Trophoblast cell (in vitro differentiated cells and primary cell): ENCODE data around the gene PCYT2.
"Not testable (repeated sequence)": the region's sequence is repeated elsewhere in the genome, so short reads cannot be mapped to it uniquely, and the experiment has no call there.

ENCODE experiments used
- DNase-seq, 2 donors: peaks; one replicate each; pipeline ENCODE4 v3.0.0-alpha.2; 2016
- H2AFZ ChIP-seq: 2 replicates; pipeline ENCODE4 v1.6.1; 2013; ENCODE audit warnings: low read length, moderate library complexity, mild to moderate bottlenecking; ENCODE audit not compliant: insufficient read depth, poor library complexity
- H2AK5ac ChIP-seq: 2 replicates; pipeline ENCODE4 v1.6.1; 2013; ENCODE audit warnings: mild to moderate bottlenecking, low read length
- H2BK120ac ChIP-seq: 2 replicates; pipeline ENCODE4 v1.6.1; 2013; ENCODE audit warnings: low read length, mild to moderate bottlenecking, moderate library complexity; ENCODE audit not compliant: insufficient read depth, poor library complexity
- H2BK12ac ChIP-seq: 2 replicates; pipeline ENCODE4 v1.6.1; 2013; ENCODE audit warnings: mild to moderate bottlenecking, low read length, moderate library complexity
- H2BK5ac ChIP-seq: 2 replicates; pipeline ENCODE4 v1.6.1; 2013; ENCODE audit warnings: low read length, low read depth, moderate library complexity, mild to moderate bottlenecking; ENCODE audit not compliant: poor library complexity
- H3K14ac ChIP-seq: 2 replicates; pipeline ENCODE4 v1.6.1; 2013; ENCODE audit warnings: mild to moderate bottlenecking, low read length
- H3K18ac ChIP-seq: 2 replicates; pipeline ENCODE4 v1.6.1; 2013; ENCODE audit warnings: mild to moderate bottlenecking, low read length
- H3K23ac ChIP-seq: 2 replicates; pipeline ENCODE4 v1.6.1; 2013; ENCODE audit warnings: low read length
- H3K27ac ChIP-seq: 2 replicates; pipeline ENCODE4 v1.5.1; 2013; ENCODE audit warnings: low read depth, mild to moderate bottlenecking, inconsistent platforms, low read length, moderate library complexity
- H3K27me3 ChIP-seq: 2 replicates; pipeline ENCODE4 v1.6.1; 2013; ENCODE audit warnings: inconsistent platforms, mild to moderate bottlenecking, low read length, moderate library complexity; ENCODE audit not compliant: insufficient read depth
- H3K36me3 ChIP-seq, 2 experiments: 1 replicate in 1 of 2; 2 replicates in 1 of 2; pipeline ENCODE4 v1.6.1; 2013; ENCODE audit warnings: low read length in 2 of 2, mild to moderate bottlenecking in 2 of 2, moderate library complexity in 1 of 2; ENCODE audit not compliant: insufficient read depth in 2 of 2, control insufficient read depth in 1 of 2
- H3K4ac ChIP-seq: 2 replicates; pipeline ENCODE4 v1.6.1; 2013; ENCODE audit warnings: low read depth, mild to moderate bottlenecking, low read length, moderate library complexity
- H3K4me1 ChIP-seq, 2 experiments: 1 replicate in 1 of 2; 2 replicates in 1 of 2; pipeline ENCODE4 v1.6.1; 2013; ENCODE audit warnings: low read length in 2 of 2, mild to moderate bottlenecking in 2 of 2, moderate library complexity in 1 of 2; ENCODE audit not compliant: insufficient read depth in 2 of 2, control insufficient read depth in 1 of 2
- H3K4me2 ChIP-seq: 2 replicates; pipeline ENCODE4 v1.6.1; 2013; ENCODE audit warnings: inconsistent platforms, mild to moderate bottlenecking, low read length, moderate library complexity
- H3K4me3 ChIP-seq: 2 replicates; pipeline ENCODE4 v1.5.1; 2013; ENCODE audit warnings: mild to moderate bottlenecking, low read depth, low read length, inconsistent platforms
- H3K79me1 ChIP-seq: one replicate; pipeline ENCODE4 v1.6.1; 2013; ENCODE audit warnings: low read length
- H3K79me2 ChIP-seq: 2 replicates; pipeline ENCODE4 v1.6.1; 2013; ENCODE audit warnings: low read length, mild to moderate bottlenecking; ENCODE audit not compliant: control insufficient read depth, insufficient read depth, poor library complexity
- H3K9ac ChIP-seq: 2 replicates; pipeline ENCODE4 v1.6.1; 2013; ENCODE audit warnings: mild to moderate bottlenecking, low read length
- H3K9me3 ChIP-seq: 2 replicates; pipeline ENCODE4 v1.6.1; 2013; ENCODE audit warnings: low read depth, mild to moderate bottlenecking, control low read depth, inconsistent platforms, low read length; ENCODE audit not compliant: insufficient read depth
- H4K12ac ChIP-seq: 2 replicates; pipeline ENCODE4 v1.6.1; 2013; ENCODE audit warnings: low read depth, mild to moderate bottlenecking, low read length, moderate library complexity
- H4K8ac ChIP-seq: 2 replicates; pipeline ENCODE4 v1.6.1; 2013; ENCODE audit warnings: low read depth, mild to moderate bottlenecking, low read length, moderate library complexity
- H4K91ac ChIP-seq: one replicate; pipeline ENCODE4 v1.6.1; 2013; ENCODE audit warnings: low read depth, mild to moderate bottlenecking, low read length, moderate library complexity
- WGBS: extraction: QIAGEN DNeasy Blood & Tissue Kit; methylation state at CpG from one replicate; pipeline ENCODE4 v1.1.7; 2013; ENCODE audit warnings: missing lambda C conversion rate; ENCODE audit not compliant: insufficient read length, insufficient coverage; ENCODE audit errors: extremely low coverage; 5-methylcytosine and 5-hydroxymethylcytosine counted together

Gene PCYT2

DNA sequence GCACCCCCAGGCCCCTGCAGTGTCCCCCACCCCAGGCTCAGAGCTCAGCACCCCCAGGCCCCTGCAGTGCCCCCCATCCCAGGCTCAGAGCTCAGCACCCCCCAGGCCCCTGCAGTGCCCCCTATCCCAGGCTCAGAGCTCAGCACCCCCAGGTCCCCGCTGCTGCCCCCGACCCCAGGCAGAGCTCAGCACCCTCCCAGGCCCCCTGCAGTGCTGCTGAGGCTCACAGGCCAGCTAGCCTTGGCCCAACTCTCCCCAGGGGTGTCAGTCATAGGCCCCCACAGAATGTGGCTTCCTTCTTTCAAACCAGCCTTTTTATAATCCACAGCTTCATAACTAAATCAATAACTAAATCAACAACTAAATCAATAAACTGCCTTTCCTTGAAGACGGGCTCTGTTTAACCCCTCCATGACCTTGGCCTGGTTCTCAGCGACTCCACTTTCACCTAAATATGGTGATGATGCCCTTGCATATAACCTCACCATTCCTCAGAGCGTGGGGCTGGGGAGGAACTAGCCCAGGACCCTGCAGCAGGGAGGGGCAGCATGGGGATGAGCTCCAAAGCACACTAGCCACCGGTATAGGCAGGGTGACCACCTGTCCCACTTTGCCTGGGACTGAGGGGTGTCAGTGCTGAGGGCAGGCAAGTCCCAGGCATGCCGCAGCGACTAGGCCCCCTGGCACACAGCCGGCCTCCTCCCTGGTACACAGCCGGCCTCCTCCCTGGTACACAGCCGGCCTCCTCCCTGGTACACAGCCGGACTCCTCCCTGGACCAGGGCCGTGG lies 44.8 kb upstream of the PCYT2 start:
- Histone ChIP-seq H4K8ac (no peak overlapping the region), H3K79me2 (peaks cover 3% of the 10 kb centered on the region), H3K14ac (no peak overlapping the region), H3K4me1 (peaks cover 18% of the 10 kb centered on the region in 2 experiments), H4K91ac (peak overlapping the region; percentile 7), H3K18ac (peak overlapping the region; percentile 1), H3K9ac (no peak overlapping the region), H2BK5ac (no peak overlapping the region), H4K12ac (no peak overlapping the region), H3K4ac (no peak overlapping the region), H3K23ac (no peak overlapping the region), H2BK12ac (no peak overlapping the region), H2AK5ac (peak overlapping the region; percentile 3), H3K4me2 (no peak overlapping the region), H3K36me3 (peaks cover 0 to 3% of the 10 kb centered on the region in 2 experiments), H3K4me3 (no peak overlapping the region), H2AFZ (no peak overlapping the region), H3K27me3 (peaks cover 18% of the 10 kb centered on the region), H2BK120ac (no peak overlapping the region), H3K79me1 (peaks cover 13% of the 10 kb centered on the region), H3K27ac (no peak overlapping the region), H3K9me3 (no peaks in the 10 kb centered on the region)
- no CpG with 5 or more reads among the region's 13 CpGs for WGBS
- no peak for DNase-seq

DNA sequence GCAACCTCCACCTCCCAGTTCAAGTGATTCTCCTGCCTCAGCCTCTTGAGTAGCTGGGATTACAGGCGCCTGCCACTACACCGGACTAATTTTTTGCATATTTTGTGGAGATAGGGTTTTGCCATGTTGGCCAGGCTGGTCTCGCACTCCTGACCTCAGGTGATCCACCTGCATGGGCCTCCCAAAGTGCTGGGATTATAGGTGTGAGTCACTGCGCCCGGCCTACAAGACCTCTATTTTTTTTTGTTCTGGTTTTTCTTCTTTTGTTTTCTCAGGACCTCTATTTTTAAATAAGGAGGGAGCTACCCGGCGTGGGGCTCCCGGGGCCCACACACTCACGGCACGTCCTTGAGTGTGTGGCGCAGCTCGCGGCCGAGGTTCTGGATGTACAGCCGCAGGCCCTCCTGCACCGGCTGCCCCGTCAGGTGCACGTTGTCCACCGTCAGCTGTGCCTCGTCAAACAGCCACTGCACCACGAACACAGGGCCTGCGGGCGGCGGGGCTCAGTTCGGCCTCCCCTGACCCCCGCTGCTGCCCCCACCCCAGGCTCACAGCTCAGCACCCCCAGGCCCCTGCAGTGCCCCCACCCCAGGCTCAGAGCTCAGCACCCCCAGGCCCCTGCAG lies 44.0 kb upstream of the PCYT2 start:
- H3K18ac ChIP-seq, result no peak overlapping the region
- H3K4me3 ChIP-seq, result no peak overlapping the region
- no peaks in the 10 kb centered on the region for H3K9me3 ChIP-seq
- no peak overlapping the region for H3K14ac ChIP-seq
- no peak overlapping the region for H3K4ac ChIP-seq
- peaks cover 8% of the 10 kb centered on the region for H3K79me1 ChIP-seq
- H3K4me1 ChIP-seq, result peaks cover 14 to 17% of the 10 kb centered on the region in 2 experiments
- no peak overlapping the region for H4K12ac ChIP-seq
- no peak overlapping the region for H2BK5ac ChIP-seq
- no peak overlapping the region for H4K91ac ChIP-seq
- H2BK12ac ChIP-seq, result no peak overlapping the region
- peaks cover 3% of the 10 kb centered on the region for H3K79me2 ChIP-seq
- no peak overlapping the region for H4K8ac ChIP-seq
- no peak overlapping the region for H3K27ac ChIP-seq
- H3K36me3 ChIP-seq, result peaks cover 0 to 3% of the 10 kb centered on the region in 2 experiments
- no peak overlapping the region for H2AFZ ChIP-seq
- no peak overlapping the region for H3K4me2 ChIP-seq
- H3K27me3 ChIP-seq, result peaks cover 10% of the 10 kb centered on the region
- DNase-seq, result peak; percentile 57 to 66
- no peak overlapping the region for H3K23ac ChIP-seq
- H2AK5ac ChIP-seq, result no peak overlapping the region
- no peak overlapping the region for H2BK120ac ChIP-seq
- WGBS, result no CpG with 5 or more reads among the region's 26 CpGs
- H3K9ac ChIP-seq, result no peak overlapping the region

DNA sequence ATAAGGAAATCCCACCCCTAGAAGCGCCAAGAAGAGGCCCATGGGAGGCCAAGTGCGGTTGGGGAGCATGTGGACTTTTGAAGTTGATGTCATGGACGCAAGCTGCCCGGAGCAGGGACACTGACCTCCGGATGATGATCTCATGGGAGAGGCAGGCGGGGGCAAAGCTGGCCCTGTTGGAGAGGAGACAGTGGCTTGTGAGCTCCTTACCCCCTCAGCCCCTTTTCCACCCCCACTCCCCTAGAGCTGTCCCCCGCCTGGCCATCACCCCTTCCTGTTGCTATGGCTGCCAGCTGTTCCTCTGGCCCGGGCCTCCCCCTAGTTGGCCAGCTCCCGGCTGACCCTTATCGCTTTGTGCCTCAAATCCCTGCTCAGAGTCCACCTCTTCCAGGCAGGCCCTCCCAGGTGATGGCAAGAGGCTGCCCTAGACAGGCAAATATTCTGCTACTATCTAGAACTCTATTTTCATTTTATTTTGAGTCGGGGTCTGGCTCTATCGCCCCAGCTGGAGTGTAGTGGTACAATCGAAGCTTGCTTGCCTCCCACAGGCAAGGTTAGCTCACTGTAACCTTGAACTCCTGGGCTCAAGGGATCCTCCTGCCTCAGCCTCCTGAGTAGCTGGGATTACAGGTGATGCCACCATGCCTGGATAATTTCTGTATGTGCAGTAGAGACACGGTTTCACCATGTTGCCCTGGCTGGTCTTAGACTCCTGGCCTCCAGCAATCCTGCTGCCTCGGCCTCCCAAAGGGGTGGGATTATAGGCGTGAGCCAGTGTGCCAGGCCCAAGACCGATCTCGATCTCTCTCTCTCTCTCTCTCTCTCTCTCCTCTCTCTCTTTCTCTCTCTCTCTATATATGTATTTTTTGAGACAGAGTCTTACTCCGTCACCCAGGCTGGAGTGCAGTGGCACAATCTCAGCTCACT lies 43.2 kb upstream of the PCYT2 start:
- no CpG with 5 or more reads among the region's 19 CpGs for WGBS
- H4K12ac ChIP-seq, result no peak overlapping the region

DNA sequence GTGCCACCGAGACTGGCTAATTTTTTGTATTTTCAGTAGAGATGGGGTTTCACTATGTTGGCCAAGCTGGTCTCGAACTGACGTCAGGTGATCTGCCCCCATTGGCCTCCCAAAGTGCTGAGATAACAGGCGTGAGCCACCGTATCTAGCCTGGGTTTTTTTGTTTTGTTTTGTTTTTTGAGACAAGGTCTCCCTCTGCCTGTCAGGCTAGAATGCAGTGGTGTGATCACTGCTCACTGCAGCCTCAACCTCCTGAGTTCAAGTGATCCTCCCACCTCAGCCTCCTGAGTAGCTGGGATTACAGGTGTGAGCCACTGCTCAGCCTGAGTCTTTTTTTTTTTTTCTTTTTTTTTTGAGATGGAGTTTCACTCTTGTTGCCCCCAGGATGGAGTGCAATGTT lies 42.2 kb upstream of the PCYT2 start:
- H3K4ac ChIP-seq, H3K9ac ChIP-seq, H3K18ac ChIP-seq, H3K4me2 ChIP-seq, H3K23ac ChIP-seq, H3K14ac ChIP-seq, H3K79me2 ChIP-seq, H2AFZ ChIP-seq, H3K79me1 ChIP-seq, H2BK5ac ChIP-seq, H4K8ac ChIP-seq, H4K91ac ChIP-seq, H3K36me3 ChIP-seq, H3K4me1 ChIP-seq, H2BK12ac ChIP-seq, H3K27ac ChIP-seq, H4K12ac ChIP-seq, H2AK5ac ChIP-seq, H3K9me3 ChIP-seq, H2BK120ac ChIP-seq, H3K27me3 ChIP-seq, H3K4me3 ChIP-seq: not testable (repeated sequence)
- WGBS, result no CpG with 5 or more reads among the region's 5 CpGs
- peak; percentile 81 to 90 for DNase-seq

More for the DNA sequence above, 43.2 kb upstream of the PCYT2 start:
- no peak overlapping the region for H2BK120ac ChIP-seq
- no peak overlapping the region for H2AK5ac ChIP-seq
- no peak overlapping the region for H4K8ac ChIP-seq
- H4K91ac ChIP-seq, result no peak overlapping the region
- no peak overlapping the region for H3K27ac ChIP-seq
- H3K4me2 ChIP-seq, result no peak overlapping the region
- peaks cover 4% of the 10 kb centered on the region for H3K27me3 ChIP-seq
- H3K23ac ChIP-seq, result no peak overlapping the region
- no peak overlapping the region for H3K9ac ChIP-seq
- H3K4ac ChIP-seq, result no peak overlapping the region
- DNase-seq, result peak in 1 of 2 donors; percentile 66
- H3K4me3 ChIP-seq, result no peak overlapping the region
- no peak overlapping the region for H2BK12ac ChIP-seq
- no peak overlapping the region for H3K18ac ChIP-seq
- no peak overlapping the region for H2AFZ ChIP-seq
- H3K36me3 ChIP-seq, result peaks cover 0 to 3% of the 10 kb centered on the region in 2 experiments
- H3K79me1 ChIP-seq, result peaks cover 2% of the 10 kb centered on the region
- no peaks in the 10 kb centered on the region for H3K9me3 ChIP-seq
- peaks cover 11 to 13% of the 10 kb centered on the region in 2 experiments for H3K4me1 ChIP-seq
- no peaks in the 10 kb centered on the region for H3K79me2 ChIP-seq
- H3K14ac ChIP-seq, result no peak overlapping the region
- no peak overlapping the region for H2BK5ac ChIP-seq
